GM18526 (cell line): ENCODE measurements around the gene CLN5.

Experiments used
- POLR2A ChIP-seq: IDR thresholded peaks from 3 replicates; pipeline ENCODE4 v1.6.1; 2011; ENCODE audit not compliant: insufficient read length; ENCODE audit errors: extremely low read depth

The CLN5 gene

GRCh38 chr13:76971851-76972829 is 19.7 kb upstream of the CLN5 start:
- TF ChIP-seq POLR2A, result no peak

GRCh38 chr13:76973920-76974617 is 17.8 kb upstream of the CLN5 start:
- no peak for TF ChIP-seq POLR2A

- no peak for TF ChIP-seq POLR2A
These were observed 17.3 kb upstream of the CLN5 start for GRCh38 chr13:76974618-76974975.

- no peak for TF ChIP-seq POLR2A
These were observed 16.0 kb upstream of the CLN5 start for GRCh38 chr13:76975863-76976262.

- TF ChIP-seq POLR2A, result no peak
These were observed 15.4 kb upstream of the CLN5 start for GRCh38 chr13:76976490-76976889.

GRCh38 chr13:76976929-76977328 is 15.0 kb upstream of the CLN5 start:
- TF ChIP-seq POLR2A, result no peak

GRCh38 chr13:76980075-76980718 is 11.7 kb upstream of the CLN5 start:
- no peak for TF ChIP-seq POLR2A

- TF ChIP-seq POLR2A, result no peak
These were observed 9.8 kb upstream of the CLN5 start for GRCh38 chr13:76982061-76982460.

- TF ChIP-seq POLR2A, result no peak
These were observed 8.2 kb upstream of the CLN5 start for GRCh38 chr13:76983676-76984075.

- no peak for TF ChIP-seq POLR2A
These were observed 467 bp upstream of the CLN5 start for GRCh38 chr13:76991432-76991795.

- TF ChIP-seq POLR2A, result no peak
These were observed 694 bp downstream of the CLN5 start for GRCh38 chr13:76992548-76993001.

- no peak for TF ChIP-seq POLR2A
These were observed 1.1 kb downstream of the CLN5 start for GRCh38 chr13:76993021-76993420.

- TF ChIP-seq POLR2A, result no peak
These were observed 1.6 kb downstream of the CLN5 start for GRCh38 chr13:76993473-76993872.

GRCh38 chr13:76994281-76994680 is 2.4 kb downstream of the CLN5 start:
- TF ChIP-seq POLR2A, result no peak

GRCh38 chr13:77000475-77000874 is 8.6 kb downstream of the CLN5 start:
- TF ChIP-seq POLR2A, result no peak

- TF ChIP-seq POLR2A, result no peak
These were observed 9.7 kb downstream of the CLN5 start for GRCh38 chr13:77001540-77001939.
